GM15510 (cell line): Measurements from ENCODE around the gene CBR3.

Source experiments
- POLR2A ChIP-seq: IDR thresholded peaks from 3 replicates; pipeline ENCODE4 v1.6.1; 2011; ENCODE audit warnings: borderline replicate concordance; ENCODE audit not compliant: insufficient read length; ENCODE audit errors: extremely low read depth

CBR3 gene

DNA sequence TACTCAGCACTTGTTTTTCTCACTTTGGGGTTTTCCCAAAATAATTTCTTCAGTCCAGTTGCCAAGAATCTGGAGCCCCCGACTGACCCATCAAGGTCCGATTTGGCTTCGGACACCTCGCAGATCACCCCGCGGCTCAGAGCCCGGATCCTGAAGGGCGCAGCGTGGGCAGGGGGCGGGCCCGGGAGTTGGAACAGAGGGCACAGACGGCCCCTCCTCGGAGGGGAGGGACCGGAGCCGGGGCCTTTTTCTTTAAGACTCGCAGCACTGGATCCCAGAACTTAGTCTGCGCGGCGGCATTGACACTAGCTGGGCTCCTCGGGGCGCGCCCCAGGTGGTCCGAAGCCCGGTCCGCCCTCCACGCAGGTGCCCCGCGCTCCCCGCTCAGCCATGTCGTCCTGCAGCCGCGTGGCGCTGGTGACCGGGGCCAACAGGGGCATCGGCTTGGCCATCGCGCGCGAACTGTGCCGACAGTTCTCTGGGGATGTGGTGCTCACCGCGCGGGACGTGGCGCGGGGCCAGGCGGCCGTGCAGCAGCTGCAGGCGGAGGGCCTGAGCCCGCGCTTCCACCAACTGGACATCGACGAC is at the start of gene CBR3:
CBR3 (plus strand) TSS at position 277 of the 588 bp plus-strand sequence; CDS start at position 391, 114 bp downstream.
- no peak for TF ChIP-seq POLR2A

DNA sequence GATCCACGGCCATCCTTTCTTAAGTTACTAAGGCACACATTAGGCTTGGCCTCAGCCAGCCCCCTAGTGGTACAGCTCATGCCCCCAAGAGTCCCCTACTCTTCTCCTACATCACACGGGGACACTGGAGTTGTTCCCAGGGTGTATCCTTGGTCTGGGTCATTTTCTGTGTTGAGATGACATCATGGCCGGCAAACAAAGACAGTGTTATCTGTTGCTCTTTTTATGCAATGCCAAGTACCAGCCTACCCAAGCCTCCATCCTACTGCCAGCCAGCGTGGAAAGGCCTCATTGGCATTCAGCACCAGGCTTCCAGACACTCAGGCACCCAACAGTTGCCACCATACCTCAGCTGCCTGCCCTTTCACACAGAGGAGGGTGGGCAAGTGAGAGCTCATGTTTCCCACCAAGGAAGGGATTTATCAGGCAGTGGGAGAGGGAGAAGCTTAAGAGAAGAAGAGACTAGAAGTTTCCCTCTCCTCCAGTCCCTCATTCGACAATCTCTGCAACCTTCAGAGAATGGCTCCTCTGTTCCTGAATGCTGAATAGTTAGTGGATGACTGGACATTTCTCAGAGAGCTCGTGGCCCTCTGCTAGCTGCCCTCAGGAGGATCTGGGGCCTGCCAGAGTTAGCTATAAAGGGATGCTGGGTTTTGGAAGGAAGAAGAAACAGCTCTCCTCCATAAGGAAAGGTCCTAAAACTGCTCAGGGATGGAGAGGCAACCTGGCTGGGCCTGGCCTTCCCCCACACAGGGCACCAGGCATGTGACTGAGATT is 47.3 kb upstream of the CBR3 start:
- no peak for TF ChIP-seq POLR2A

DNA sequence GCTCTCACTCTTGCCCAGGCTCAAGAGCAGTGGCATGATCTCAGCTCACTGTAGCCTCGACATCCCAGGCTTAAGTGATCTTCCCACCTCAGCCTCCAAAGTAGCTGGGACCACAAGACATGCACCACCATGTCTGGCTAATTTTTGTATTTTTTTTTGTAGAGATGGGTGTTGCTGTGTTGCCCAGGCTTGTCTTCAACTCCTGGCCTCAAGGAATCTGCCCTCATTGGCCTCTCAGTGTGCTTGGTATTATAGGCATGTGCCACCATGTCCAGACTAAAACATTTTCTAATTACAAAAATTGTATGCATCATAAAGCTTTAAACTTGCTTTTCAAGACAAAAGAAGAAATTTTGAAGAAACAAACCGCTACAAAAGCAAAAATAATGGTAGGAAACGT is 44.9 kb upstream of the CBR3 start:
- no peak for TF ChIP-seq POLR2A

DNA sequence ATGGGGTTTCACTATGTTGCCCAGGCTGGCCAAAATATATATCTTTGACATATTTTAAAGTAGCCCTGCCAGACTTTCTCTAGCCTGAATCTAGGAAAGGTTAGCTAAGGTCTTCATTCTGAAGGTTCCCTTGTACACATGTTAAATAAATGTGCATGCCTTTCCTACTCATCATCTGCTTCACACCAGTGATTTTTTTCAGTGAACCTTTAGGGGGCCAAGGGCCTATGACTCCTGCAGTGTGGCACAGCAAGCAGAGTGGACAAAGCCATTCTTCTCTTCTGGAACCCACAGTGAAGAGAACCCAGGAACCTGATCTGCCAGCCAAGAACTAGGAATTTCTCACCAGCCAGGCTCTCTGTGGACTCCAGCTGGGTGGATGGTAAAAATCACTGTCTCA is 42.2 kb upstream of the CBR3 start:
- TF ChIP-seq POLR2A, result no peak

DNA sequence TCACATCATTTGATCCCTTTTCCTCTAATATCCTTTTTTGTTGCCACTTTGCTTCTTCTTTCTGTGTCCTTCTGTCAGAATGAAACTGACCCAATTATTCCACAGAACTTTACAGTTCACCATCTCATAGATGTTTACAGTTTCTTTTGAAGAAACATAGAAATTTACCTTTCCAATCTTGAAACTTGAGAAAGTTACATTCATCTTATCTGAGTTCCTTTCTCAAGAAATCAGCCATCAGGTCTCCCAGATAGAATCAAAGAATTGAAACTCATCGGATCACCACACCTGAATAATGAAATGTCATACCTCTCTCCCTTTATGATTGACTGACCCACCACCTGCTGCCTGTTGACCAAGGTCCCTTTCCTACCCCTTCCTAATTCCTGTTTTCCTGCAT is 41.4 kb upstream of the CBR3 start:
- TF ChIP-seq POLR2A, result no peak

DNA sequence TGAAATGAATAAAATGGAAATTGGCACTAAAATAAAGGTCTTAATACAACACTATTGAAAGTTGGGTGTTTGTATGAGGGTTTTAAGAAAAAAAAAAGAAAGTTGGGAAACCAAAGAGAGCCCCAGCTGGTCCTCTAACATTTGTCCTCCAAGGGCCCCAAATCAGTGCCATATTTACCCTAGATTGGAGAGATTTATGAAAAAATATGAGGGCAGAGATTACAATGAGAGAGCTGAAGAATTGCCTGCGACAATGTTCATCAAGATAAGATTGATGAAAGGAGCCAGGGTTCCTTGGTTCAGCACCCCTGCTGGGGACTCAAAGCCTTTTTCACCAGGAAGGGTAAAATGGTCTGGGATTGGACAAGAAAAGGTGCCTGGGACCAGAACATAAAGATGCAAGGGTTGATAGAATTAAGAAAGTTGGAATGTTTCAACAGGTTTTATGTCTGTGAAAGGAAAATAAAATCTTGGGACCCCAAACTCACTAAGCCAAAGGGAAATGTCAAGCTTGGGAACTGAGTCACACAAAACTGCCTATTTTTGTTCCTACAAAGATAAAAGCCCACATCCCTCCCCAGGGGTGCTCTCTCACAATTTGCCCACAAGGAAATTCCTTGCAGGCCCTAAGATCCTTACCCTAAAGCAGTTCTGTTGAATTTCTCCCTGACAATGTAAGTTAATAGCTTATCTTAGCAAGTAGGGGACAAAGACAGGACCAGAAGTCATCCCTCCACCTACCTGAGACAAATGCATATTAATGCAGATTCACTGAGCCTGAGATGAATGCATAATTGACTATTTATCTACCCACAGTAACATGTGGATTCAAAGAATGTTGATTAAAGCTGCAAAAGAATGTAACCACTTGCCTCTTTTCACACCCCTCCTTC is 38.2 kb upstream of the CBR3 start:
- TF ChIP-seq POLR2A, result no peak

DNA sequence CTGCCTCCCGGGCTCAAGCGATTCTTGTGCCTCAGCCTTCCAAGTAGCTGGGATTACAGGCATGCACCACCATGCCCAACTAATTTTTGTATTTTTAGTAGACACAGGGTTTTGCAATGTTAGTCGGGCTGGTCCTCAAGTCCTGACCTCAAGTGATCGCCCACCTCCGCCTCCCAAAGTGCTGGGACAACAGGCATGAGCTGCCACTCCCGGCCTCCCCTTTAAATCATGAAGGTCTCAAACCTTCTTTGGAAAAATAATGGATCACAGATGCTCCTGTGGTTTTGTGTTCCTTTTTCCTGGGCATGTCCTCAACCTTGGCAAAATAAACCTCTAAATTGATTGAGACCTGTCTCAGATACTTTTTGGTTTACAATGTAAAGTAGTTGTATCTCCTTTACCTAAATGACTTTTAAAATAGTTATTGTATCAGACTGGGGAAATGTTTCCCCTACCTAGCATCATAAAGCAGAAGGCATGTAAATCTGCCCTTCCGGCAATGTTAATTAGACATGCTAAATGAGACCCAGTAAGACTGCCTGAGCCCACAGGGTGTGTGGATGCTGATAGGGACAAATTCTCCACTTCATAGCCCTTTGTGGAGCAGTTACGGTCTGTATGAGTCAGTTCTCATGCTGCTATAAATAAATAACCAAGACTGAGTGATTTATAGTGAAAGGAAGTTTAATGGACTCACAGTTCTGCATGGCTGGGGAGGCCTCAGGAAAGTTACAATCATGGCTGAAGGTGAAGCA is 37.3 kb upstream of the CBR3 start:
- TF ChIP-seq POLR2A, result no peak

DNA sequence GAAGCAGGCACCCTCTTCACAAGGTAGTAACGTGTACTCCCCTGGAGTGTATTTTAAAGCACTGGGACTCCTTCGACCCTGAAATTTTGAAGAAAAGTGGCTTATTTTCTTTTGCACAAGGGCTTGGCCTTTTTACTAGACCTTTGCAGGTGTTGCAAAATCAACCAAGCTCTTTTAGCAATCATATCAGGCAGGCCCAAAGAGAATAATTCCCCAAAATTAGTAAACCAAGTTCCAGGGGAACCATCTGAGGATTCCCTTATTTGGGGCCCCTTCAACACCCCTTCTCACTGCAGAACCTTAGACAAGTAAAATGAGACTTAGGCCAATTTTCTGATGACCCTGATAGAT is 36.7 kb upstream of the CBR3 start:
- no peak for TF ChIP-seq POLR2A

DNA sequence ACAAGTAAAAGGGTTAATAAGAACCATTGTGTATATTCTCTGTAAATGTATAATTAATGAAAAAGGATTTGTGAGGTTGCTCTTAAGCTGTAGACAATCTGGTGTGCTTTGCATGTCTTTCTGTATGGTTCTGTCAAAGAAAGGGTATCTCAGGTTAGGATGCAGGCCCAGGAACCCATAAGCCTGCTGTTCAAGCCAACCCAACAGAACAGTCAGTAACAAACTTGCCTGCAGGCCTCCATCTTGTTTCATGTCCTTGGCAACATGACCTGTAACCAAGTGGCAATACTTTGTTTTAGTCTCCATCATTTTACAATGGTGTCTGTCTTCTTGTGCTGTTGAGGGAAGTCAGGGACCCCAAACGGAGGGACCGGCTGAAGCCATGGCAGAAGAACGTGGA is 35.9 kb upstream of the CBR3 start:
- TF ChIP-seq POLR2A, result no peak

DNA sequence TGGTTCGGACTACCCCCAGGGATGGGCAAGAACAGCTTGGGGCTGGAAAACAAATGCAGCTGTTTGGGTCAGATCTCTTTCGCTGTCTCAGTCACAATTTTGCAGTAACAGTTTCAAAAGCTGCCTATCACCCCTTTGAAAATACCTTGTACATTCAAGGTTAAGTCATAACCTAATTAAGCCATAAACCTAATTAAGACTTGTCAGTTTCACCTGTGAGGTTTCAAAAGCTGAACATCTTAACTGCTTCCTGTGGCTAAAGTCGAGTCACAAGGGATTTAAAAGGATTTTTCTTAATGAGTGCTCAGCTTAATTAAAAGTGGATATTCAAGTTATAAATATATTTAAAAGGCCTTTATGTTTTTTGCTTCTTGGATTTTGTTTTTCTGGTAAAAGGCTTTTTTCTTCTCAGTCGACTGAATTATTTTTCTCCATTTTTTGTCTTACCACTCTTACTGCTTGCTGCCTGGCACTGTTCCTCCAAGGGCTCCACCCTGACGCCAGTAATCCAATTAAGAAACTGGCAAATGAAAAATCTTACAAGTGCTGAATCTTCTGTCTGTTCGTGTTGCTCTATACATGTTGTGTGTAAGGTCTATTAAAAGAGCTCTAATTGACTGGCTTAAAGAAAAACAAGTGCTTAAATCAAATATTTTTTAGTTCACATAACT is 33.8 kb upstream of the CBR3 start:
- no peak for TF ChIP-seq POLR2A

DNA sequence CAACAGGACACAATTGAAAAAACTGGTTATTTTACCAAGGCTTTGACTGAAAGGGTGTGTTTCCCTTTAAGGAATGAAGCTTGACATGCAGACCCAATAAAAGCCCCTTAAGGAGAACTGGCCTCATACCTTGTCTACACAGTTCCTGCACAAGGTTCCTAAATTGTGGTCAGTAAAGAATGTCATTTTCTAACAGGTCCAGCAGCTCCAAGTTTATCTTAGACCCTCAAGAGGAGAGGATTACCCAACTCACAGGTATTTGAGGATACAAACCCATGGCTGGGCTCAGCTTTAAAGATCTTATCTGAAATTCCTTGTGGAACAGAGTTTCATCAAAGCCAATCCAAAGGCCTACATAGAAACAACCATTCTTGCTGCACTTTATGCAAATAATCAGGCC is 31.4 kb upstream of the CBR3 start:
- no peak for TF ChIP-seq POLR2A

DNA sequence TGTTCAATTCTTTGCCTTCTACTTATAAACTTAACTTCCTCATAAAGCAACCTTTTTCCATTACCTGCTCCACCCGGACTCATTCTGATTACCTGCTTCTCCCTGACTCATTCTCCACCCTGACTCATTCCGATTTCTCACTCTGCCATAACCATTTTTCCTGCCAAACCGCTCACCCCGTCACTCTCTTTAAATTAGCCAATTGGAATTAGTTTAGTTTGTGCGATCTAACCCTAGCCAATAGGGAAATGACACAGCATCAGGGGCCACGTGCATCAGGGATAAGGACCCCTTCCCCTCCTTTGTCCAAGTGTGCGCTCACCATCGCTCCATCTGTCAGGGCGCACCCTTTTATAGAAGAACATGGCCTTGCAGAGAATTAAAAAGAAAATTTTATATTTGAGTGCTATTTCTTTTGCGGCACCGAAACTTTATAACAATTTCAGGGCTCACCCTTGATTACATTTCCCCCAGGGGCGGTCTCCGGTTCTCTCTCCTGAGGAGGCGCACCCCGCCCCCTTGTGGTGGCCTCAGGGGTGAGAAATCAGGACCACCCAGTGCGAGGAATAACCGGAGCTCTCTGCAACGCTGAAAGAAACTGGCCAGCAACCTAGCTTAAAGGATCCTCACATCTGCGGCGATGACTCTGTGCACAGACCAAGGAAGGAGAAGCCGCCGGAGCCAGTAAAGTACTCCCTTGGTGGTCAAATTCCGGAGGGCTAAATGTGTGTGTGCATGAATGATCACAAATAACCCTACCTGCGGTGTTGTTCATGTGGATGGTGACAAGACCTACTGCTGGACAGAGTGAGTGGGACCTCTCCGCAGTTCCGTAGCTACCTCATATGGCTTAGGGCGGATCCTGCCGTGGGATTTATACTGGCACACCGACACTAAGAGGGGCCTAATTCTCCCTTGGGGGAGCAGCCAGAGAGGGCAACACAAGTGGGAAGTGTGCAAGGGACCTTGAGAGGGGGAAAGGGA is 30.3 kb upstream of the CBR3 start:
- no peak for TF ChIP-seq POLR2A

DNA sequence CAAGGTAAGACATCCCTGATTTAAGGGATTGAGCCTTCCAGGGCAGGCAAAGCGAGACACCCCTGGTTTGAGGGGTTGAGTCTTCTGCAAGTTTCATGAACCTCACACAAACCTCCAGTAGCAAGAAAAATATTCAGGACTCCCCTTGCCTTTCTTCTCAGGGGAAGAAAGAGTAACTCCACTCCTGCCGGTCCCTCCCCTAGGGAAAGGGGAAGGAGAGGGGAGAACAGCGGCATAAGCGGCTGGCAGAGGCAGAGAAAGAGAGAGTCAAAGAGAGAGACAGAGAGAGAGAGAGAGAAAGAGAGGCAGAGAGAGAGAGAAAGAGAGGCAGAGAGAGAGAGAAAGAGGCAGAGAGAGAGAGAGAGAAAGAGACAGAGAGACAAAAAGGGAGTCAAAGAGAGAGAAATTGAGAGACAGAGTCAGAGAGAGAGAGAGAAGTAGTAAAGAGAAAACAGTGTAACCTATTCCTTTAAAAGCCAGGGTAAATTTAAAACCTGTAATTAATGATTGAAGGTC is 29.5 kb upstream of the CBR3 start:
- no peak for TF ChIP-seq POLR2A
